ENCODE data around the gene PRKAG3.

PRKAG3 gene

GRCh38 chr2:218873359-218874194 is 42.0 kb upstream of the PRKAG3 start:
- no peak overlapping the region for H3K4me3 ChIP-seq (ENCODE audit: low read length)
- no peak overlapping the region for H3K27ac ChIP-seq (ENCODE audit: low read length)
- H3K36me3 ChIP-seq (ENCODE audit: insufficient read depth, low read depth, low read length) = no peaks in the 10 kb centered on the region
- peaks cover 100% of the 10 kb centered on the region for H3K27me3 ChIP-seq (ENCODE audit: insufficient read depth, low read length)
- H3K4me1 ChIP-seq (ENCODE audit: insufficient read depth, low read length) = peaks cover 8% of the 10 kb centered on the region
- H3K9me3 ChIP-seq (ENCODE audit: insufficient read depth, low read depth, low read length) = peaks cover 5% of the 10 kb centered on the region; the same call in 1 of the 2 replicates
- no peak overlapping the region for H3K9ac ChIP-seq (ENCODE audit: low read depth, low read length)

GRCh38 chr2:218872645-218873358 is 41.2 kb upstream of the PRKAG3 start:
- Histone ChIP-seq H3K9me3 (ENCODE audit: insufficient read depth, low read depth, low read length) (peaks cover 5% of the 10 kb centered on the region; the same call in 1 of the 2 replicates), H3K27ac (ENCODE audit: low read length) (no peak overlapping the region), H3K9ac (ENCODE audit: low read depth, low read length) (no peak overlapping the region), H3K4me3 (ENCODE audit: low read length) (no peak overlapping the region), H3K36me3 (ENCODE audit: insufficient read depth, low read depth, low read length) (no peaks in the 10 kb centered on the region), H3K27me3 (ENCODE audit: insufficient read depth, low read length) (peaks cover 100% of the 10 kb centered on the region), H3K4me1 (ENCODE audit: insufficient read depth, low read length) (peaks cover 5% of the 10 kb centered on the region; the same call in 1 of the 2 replicates)

- peaks cover 5% of the 10 kb centered on the region; the same call in 1 of the 2 replicates for H3K9me3 ChIP-seq (ENCODE audit: insufficient read depth, low read depth, low read length)
- H3K27ac ChIP-seq (ENCODE audit: low read length) = no peak overlapping the region
- H3K4me1 ChIP-seq (ENCODE audit: insufficient read depth, low read length) = peaks cover 5% of the 10 kb centered on the region; the same call in 1 of the 2 replicates
- H3K36me3 ChIP-seq (ENCODE audit: insufficient read depth, low read depth, low read length) = no peaks in the 10 kb centered on the region
- peaks cover 100% of the 10 kb centered on the region for H3K27me3 ChIP-seq (ENCODE audit: insufficient read depth, low read length)
- H3K4me3 ChIP-seq (ENCODE audit: low read length) = no peak overlapping the region
- no peak overlapping the region for H3K9ac ChIP-seq (ENCODE audit: low read depth, low read length)
Observed at GRCh38 chr2:218871345-218872302, 40.0 kb upstream of the PRKAG3 start.

- Histone ChIP-seq H3K36me3 (ENCODE audit: insufficient read depth, low read depth, low read length) (no peaks in the 10 kb centered on the region), H3K27me3 (ENCODE audit: insufficient read depth, low read length) (peaks cover 100% of the 10 kb centered on the region), H3K4me3 (ENCODE audit: low read length) (no peak overlapping the region), H3K27ac (ENCODE audit: low read length) (no peak overlapping the region), H3K9me3 (ENCODE audit: insufficient read depth, low read depth, low read length) (peaks cover 5% of the 10 kb centered on the region; the same call in 1 of the 2 replicates), H3K4me1 (ENCODE audit: insufficient read depth, low read length) (peaks cover 5% of the 10 kb centered on the region; the same call in 1 of the 2 replicates), H3K9ac (ENCODE audit: low read depth, low read length) (no peak overlapping the region)
Observed at GRCh38 chr2:218870984-218871344, 39.4 kb upstream of the PRKAG3 start.

- Histone ChIP-seq H3K36me3 (ENCODE audit: insufficient read depth, low read depth, low read length) (no peaks in the 10 kb centered on the region), H3K27ac (ENCODE audit: low read length) (no peak overlapping the region), H3K9me3 (ENCODE audit: insufficient read depth, low read depth, low read length) (no peaks in the 10 kb centered on the region; the same call in 1 of the 2 replicates), H3K4me3 (ENCODE audit: low read length) (no peak overlapping the region), H3K9ac (ENCODE audit: low read depth, low read length) (no peak overlapping the region), H3K4me1 (ENCODE audit: insufficient read depth, low read length) (peaks cover 5% of the 10 kb centered on the region; the same call in 1 of the 2 replicates), H3K27me3 (ENCODE audit: insufficient read depth, low read length) (peaks cover 97% of the 10 kb centered on the region)
Observed at GRCh38 chr2:218869064-218869463, 37.5 kb upstream of the PRKAG3 start.

GRCh38 chr2:218867900-218868299 is 36.3 kb upstream of the PRKAG3 start:
- Histone ChIP-seq H3K27ac (ENCODE audit: low read length) (no peak overlapping the region), H3K9me3 (ENCODE audit: insufficient read depth, low read depth, low read length) (no peaks in the 10 kb centered on the region; the same call in 1 of the 2 replicates), H3K4me1 (ENCODE audit: insufficient read depth, low read length) (peaks cover 2% of the 10 kb centered on the region; the same call in 1 of the 2 replicates), H3K36me3 (ENCODE audit: insufficient read depth, low read depth, low read length) (no peaks in the 10 kb centered on the region), H3K4me3 (ENCODE audit: low read length) (no peak overlapping the region), H3K27me3 (ENCODE audit: insufficient read depth, low read length) (peaks cover 97% of the 10 kb centered on the region), H3K9ac (ENCODE audit: low read depth, low read length) (no peak overlapping the region)

- Histone ChIP-seq H3K4me1 (ENCODE audit: insufficient read depth, low read length) (no peaks in the 10 kb centered on the region), H3K4me3 (ENCODE audit: low read length) (no peak overlapping the region), H3K9ac (ENCODE audit: low read depth, low read length) (no peak overlapping the region), H3K27ac (ENCODE audit: low read length) (no peak overlapping the region), H3K27me3 (ENCODE audit: insufficient read depth, low read length) (peaks cover 97% of the 10 kb centered on the region), H3K36me3 (ENCODE audit: insufficient read depth, low read depth, low read length) (no peaks in the 10 kb centered on the region), H3K9me3 (ENCODE audit: insufficient read depth, low read depth, low read length) (no peaks in the 10 kb centered on the region)
Observed at GRCh38 chr2:218865999-218866398, 34.4 kb upstream of the PRKAG3 start.

- no peak overlapping the region for H3K9ac ChIP-seq (ENCODE audit: low read depth, low read length)
- no peak overlapping the region for H3K27ac ChIP-seq (ENCODE audit: low read length)
- H3K27me3 ChIP-seq (ENCODE audit: insufficient read depth, low read length) = peaks cover 97% of the 10 kb centered on the region
- H3K4me1 ChIP-seq (ENCODE audit: insufficient read depth, low read length) = no peaks in the 10 kb centered on the region; the same call in 1 of the 2 replicates
- no peak overlapping the region for H3K4me3 ChIP-seq (ENCODE audit: low read length)
- H3K9me3 ChIP-seq (ENCODE audit: insufficient read depth, low read depth, low read length) = no peaks in the 10 kb centered on the region; the same call in 1 of the 2 replicates
- H3K36me3 ChIP-seq (ENCODE audit: insufficient read depth, low read depth, low read length) = no peaks in the 10 kb centered on the region
Observed at GRCh38 chr2:218865396-218865795, 33.8 kb upstream of the PRKAG3 start.

- H3K27me3 ChIP-seq (ENCODE audit: insufficient read depth, low read length) = peaks cover 96% of the 10 kb centered on the region
- H3K27ac ChIP-seq (ENCODE audit: low read length) = no peak overlapping the region
Observed at GRCh38 chr2:218863021-218863520, 31.5 kb upstream of the PRKAG3 start.

GRCh38 chr2:218861645-218862318 is 30.2 kb upstream of the PRKAG3 start:
- Histone ChIP-seq H3K9ac (ENCODE audit: low read depth, low read length) (no peak overlapping the region), H3K36me3 (ENCODE audit: insufficient read depth, low read depth, low read length) (no peaks in the 10 kb centered on the region), H3K4me1 (ENCODE audit: insufficient read depth, low read length) (peaks cover 4% of the 10 kb centered on the region), H3K9me3 (ENCODE audit: insufficient read depth, low read depth, low read length) (no peaks in the 10 kb centered on the region; the same call in 1 of the 2 replicates), H3K4me3 (ENCODE audit: low read length) (no peak overlapping the region), H3K27me3 (ENCODE audit: insufficient read depth, low read length) (peaks cover 96% of the 10 kb centered on the region), H3K27ac (ENCODE audit: low read length) (no peak overlapping the region)

More at GRCh38 chr2:218863021-218863520, 31.5 kb upstream of the PRKAG3 start:
- no peak overlapping the region for H3K4me3 ChIP-seq (ENCODE audit: low read length)
- peaks cover 4% of the 10 kb centered on the region; the same call in 1 of the 2 replicates for H3K4me1 ChIP-seq (ENCODE audit: insufficient read depth, low read length)
- H3K9ac ChIP-seq (ENCODE audit: low read depth, low read length) = no peak overlapping the region
- H3K9me3 ChIP-seq (ENCODE audit: insufficient read depth, low read depth, low read length) = no peaks in the 10 kb centered on the region; the same call in 1 of the 2 replicates
- no peaks in the 10 kb centered on the region for H3K36me3 ChIP-seq (ENCODE audit: insufficient read depth, low read depth, low read length)

Measured in iPS-20b (cell line).